Measurements from ENCODE around the gene MAN2A2.

Gene MAN2A2

GRCh38 chr15:90932660-90932991 lies 29.5 kb downstream of the MAN2A2 start:
- DNase-seq (ENCODE audit: low read depth), result no peak
- peak overlapping the region; percentile 71 for H3K4me3 ChIP-seq (ENCODE audit: low read depth, low read length)

- DNase-seq (ENCODE audit: low read depth), result no peak
- no peak overlapping the region for H3K4me3 ChIP-seq (ENCODE audit: low read depth, low read length)
Observed at GRCh38 chr15:90933301-90933700, 30.2 kb downstream of the MAN2A2 start.

- peak; percentile 40 for DNase-seq (ENCODE audit: low read depth)
- H3K4me3 ChIP-seq (ENCODE audit: low read depth, low read length), result peak overlapping the region; percentile 71
Observed at GRCh38 chr15:90934256-90934948, 31.3 kb downstream of the MAN2A2 start.

- DNase-seq (ENCODE audit: low read depth), result peak; percentile 49
Observed at GRCh38 chr15:90934949-90935751, 32.0 kb downstream of the MAN2A2 start, which contains the start of gene UNC45A. UNC45A (plus strand) TSS chr15:90935285; CDS start chr15:90935325, 40 bp downstream.

GRCh38 chr15:90936823-90937222 lies 33.7 kb downstream of the MAN2A2 start:
- H3K4me3 ChIP-seq (ENCODE audit: low read depth, low read length), result no peak overlapping the region

More at GRCh38 chr15:90934949-90935751, 32.0 kb downstream of the MAN2A2 start, which contains the start of gene UNC45A:
- peak within 1 kb of the TSS; percentile 71 for H3K4me3 ChIP-seq (ENCODE audit: low read depth, low read length)

GRCh38 chr15:90938261-90938660 lies 35.2 kb downstream of the MAN2A2 start:
- no peak for DNase-seq (ENCODE audit: low read depth)
- no peak overlapping the region for H3K4me3 ChIP-seq (ENCODE audit: low read depth, low read length)

More at GRCh38 chr15:90936823-90937222, 33.7 kb downstream of the MAN2A2 start:
- DNase-seq (ENCODE audit: low read depth), result no peak

- H3K4me3 ChIP-seq (ENCODE audit: low read depth, low read length), result no peak overlapping the region
- DNase-seq (ENCODE audit: low read depth), result no peak
Observed at GRCh38 chr15:90939756-90940155, 36.7 kb downstream of the MAN2A2 start.

GRCh38 chr15:90941038-90941437 lies 37.9 kb downstream of the MAN2A2 start:
- no peak for DNase-seq (ENCODE audit: low read depth)
- H3K4me3 ChIP-seq (ENCODE audit: low read depth, low read length), result no peak overlapping the region

- no peak overlapping the region for H3K4me3 ChIP-seq (ENCODE audit: low read depth, low read length)
- no peak for DNase-seq (ENCODE audit: low read depth)
Observed at GRCh38 chr15:90942354-90943120, 39.4 kb downstream of the MAN2A2 start.

GRCh38 chr15:90945091-90945490 lies 42.0 kb downstream of the MAN2A2 start:
- no peak overlapping the region for H3K4me3 ChIP-seq (ENCODE audit: low read depth, low read length)
- no peak for DNase-seq (ENCODE audit: low read depth)

- DNase-seq (ENCODE audit: low read depth), result no peak
- no peak overlapping the region for H3K4me3 ChIP-seq (ENCODE audit: low read depth, low read length)
Observed at GRCh38 chr15:90946538-90946937, 43.4 kb downstream of the MAN2A2 start.

- no peak overlapping the region for H3K4me3 ChIP-seq (ENCODE audit: low read depth, low read length)
- DNase-seq (ENCODE audit: low read depth), result no peak
Observed at GRCh38 chr15:90946941-90947576, 44.0 kb downstream of the MAN2A2 start.

- H3K4me3 ChIP-seq (ENCODE audit: low read depth, low read length), result no peak overlapping the region
- DNase-seq (ENCODE audit: low read depth), result no peak
Observed at GRCh38 chr15:90947577-90948357, 44.7 kb downstream of the MAN2A2 start.

- H3K4me3 ChIP-seq (ENCODE audit: low read depth, low read length), result no peak overlapping the region
- no peak for DNase-seq (ENCODE audit: low read depth)
Observed at GRCh38 chr15:90948506-90948905, 45.4 kb downstream of the MAN2A2 start.

GRCh38 chr15:90949979-90950675 lies 47.0 kb downstream of the MAN2A2 start:
- DNase-seq (ENCODE audit: low read depth), result no peak
- no peak overlapping the region for H3K4me3 ChIP-seq (ENCODE audit: low read depth, low read length)

GRCh38 chr15:90950676-90951075 lies 47.6 kb downstream of the MAN2A2 start:
- no peak overlapping the region for H3K4me3 ChIP-seq (ENCODE audit: low read depth, low read length)
- no peak for DNase-seq (ENCODE audit: low read depth)

- DNase-seq (ENCODE audit: low read depth), result no peak
- H3K4me3 ChIP-seq (ENCODE audit: low read depth, low read length), result no peak overlapping the region
Observed at GRCh38 chr15:90952901-90953677, 50.0 kb downstream of the MAN2A2 start.

All from skeletal muscle cell (primary cell).